Trophoblast cell (in vitro differentiated cells and primary cell): ENCODE results near the gene AP5S1.

ENCODE experiments used
- DNase-seq, 2 donors: peaks; one replicate each; pipeline ENCODE4 v3.0.0-alpha.2; 2016
- H2AFZ ChIP-seq: 2 replicates; pipeline ENCODE4 v1.6.1; 2013; ENCODE audit warnings: low read length, moderate library complexity, mild to moderate bottlenecking; ENCODE audit not compliant: insufficient read depth, poor library complexity
- H2AK5ac ChIP-seq: 2 replicates; pipeline ENCODE4 v1.6.1; 2013; ENCODE audit warnings: mild to moderate bottlenecking, low read length
- H2BK120ac ChIP-seq: 2 replicates; pipeline ENCODE4 v1.6.1; 2013; ENCODE audit warnings: low read length, mild to moderate bottlenecking, moderate library complexity; ENCODE audit not compliant: insufficient read depth, poor library complexity
- H2BK12ac ChIP-seq: 2 replicates; pipeline ENCODE4 v1.6.1; 2013; ENCODE audit warnings: mild to moderate bottlenecking, low read length, moderate library complexity
- H2BK5ac ChIP-seq: 2 replicates; pipeline ENCODE4 v1.6.1; 2013; ENCODE audit warnings: low read length, low read depth, moderate library complexity, mild to moderate bottlenecking; ENCODE audit not compliant: poor library complexity
- H3K14ac ChIP-seq: 2 replicates; pipeline ENCODE4 v1.6.1; 2013; ENCODE audit warnings: mild to moderate bottlenecking, low read length
- H3K18ac ChIP-seq: 2 replicates; pipeline ENCODE4 v1.6.1; 2013; ENCODE audit warnings: mild to moderate bottlenecking, low read length
- H3K23ac ChIP-seq: 2 replicates; pipeline ENCODE4 v1.6.1; 2013; ENCODE audit warnings: low read length
- H3K27ac ChIP-seq: 2 replicates; pipeline ENCODE4 v1.5.1; 2013; ENCODE audit warnings: low read depth, mild to moderate bottlenecking, inconsistent platforms, low read length, moderate library complexity
- H3K27me3 ChIP-seq: 2 replicates; pipeline ENCODE4 v1.6.1; 2013; ENCODE audit warnings: inconsistent platforms, mild to moderate bottlenecking, low read length, moderate library complexity; ENCODE audit not compliant: insufficient read depth
- H3K36me3 ChIP-seq, 2 experiments: 1 replicate in 1 of 2; 2 replicates in 1 of 2; pipeline ENCODE4 v1.6.1; 2013; ENCODE audit warnings: low read length in 2 of 2, mild to moderate bottlenecking in 2 of 2, moderate library complexity in 1 of 2; ENCODE audit not compliant: insufficient read depth in 2 of 2, control insufficient read depth in 1 of 2
- H3K4ac ChIP-seq: 2 replicates; pipeline ENCODE4 v1.6.1; 2013; ENCODE audit warnings: low read depth, mild to moderate bottlenecking, low read length, moderate library complexity
- H3K4me1 ChIP-seq, 2 experiments: 1 replicate in 1 of 2; 2 replicates in 1 of 2; pipeline ENCODE4 v1.6.1; 2013; ENCODE audit warnings: low read length in 2 of 2, mild to moderate bottlenecking in 2 of 2, moderate library complexity in 1 of 2; ENCODE audit not compliant: insufficient read depth in 2 of 2, control insufficient read depth in 1 of 2
- H3K4me2 ChIP-seq: 2 replicates; pipeline ENCODE4 v1.6.1; 2013; ENCODE audit warnings: inconsistent platforms, mild to moderate bottlenecking, low read length, moderate library complexity
- H3K4me3 ChIP-seq: 2 replicates; pipeline ENCODE4 v1.5.1; 2013; ENCODE audit warnings: mild to moderate bottlenecking, low read depth, low read length, inconsistent platforms
- H3K79me1 ChIP-seq: one replicate; pipeline ENCODE4 v1.6.1; 2013; ENCODE audit warnings: low read length
- H3K79me2 ChIP-seq: 2 replicates; pipeline ENCODE4 v1.6.1; 2013; ENCODE audit warnings: low read length, mild to moderate bottlenecking; ENCODE audit not compliant: control insufficient read depth, insufficient read depth, poor library complexity
- H3K9ac ChIP-seq: 2 replicates; pipeline ENCODE4 v1.6.1; 2013; ENCODE audit warnings: mild to moderate bottlenecking, low read length
- H3K9me3 ChIP-seq: 2 replicates; pipeline ENCODE4 v1.6.1; 2013; ENCODE audit warnings: low read depth, mild to moderate bottlenecking, control low read depth, inconsistent platforms, low read length; ENCODE audit not compliant: insufficient read depth
- H4K12ac ChIP-seq: 2 replicates; pipeline ENCODE4 v1.6.1; 2013; ENCODE audit warnings: low read depth, mild to moderate bottlenecking, low read length, moderate library complexity
- H4K8ac ChIP-seq: 2 replicates; pipeline ENCODE4 v1.6.1; 2013; ENCODE audit warnings: low read depth, mild to moderate bottlenecking, low read length, moderate library complexity
- H4K91ac ChIP-seq: one replicate; pipeline ENCODE4 v1.6.1; 2013; ENCODE audit warnings: low read depth, mild to moderate bottlenecking, low read length, moderate library complexity
- WGBS: extraction: QIAGEN DNeasy Blood & Tissue Kit; methylation state at CpG from one replicate; pipeline ENCODE4 v1.1.7; 2013; ENCODE audit warnings: missing lambda C conversion rate; ENCODE audit not compliant: insufficient read length, insufficient coverage; ENCODE audit errors: extremely low coverage; 5-methylcytosine and 5-hydroxymethylcytosine counted together

Gene AP5S1

DNA sequence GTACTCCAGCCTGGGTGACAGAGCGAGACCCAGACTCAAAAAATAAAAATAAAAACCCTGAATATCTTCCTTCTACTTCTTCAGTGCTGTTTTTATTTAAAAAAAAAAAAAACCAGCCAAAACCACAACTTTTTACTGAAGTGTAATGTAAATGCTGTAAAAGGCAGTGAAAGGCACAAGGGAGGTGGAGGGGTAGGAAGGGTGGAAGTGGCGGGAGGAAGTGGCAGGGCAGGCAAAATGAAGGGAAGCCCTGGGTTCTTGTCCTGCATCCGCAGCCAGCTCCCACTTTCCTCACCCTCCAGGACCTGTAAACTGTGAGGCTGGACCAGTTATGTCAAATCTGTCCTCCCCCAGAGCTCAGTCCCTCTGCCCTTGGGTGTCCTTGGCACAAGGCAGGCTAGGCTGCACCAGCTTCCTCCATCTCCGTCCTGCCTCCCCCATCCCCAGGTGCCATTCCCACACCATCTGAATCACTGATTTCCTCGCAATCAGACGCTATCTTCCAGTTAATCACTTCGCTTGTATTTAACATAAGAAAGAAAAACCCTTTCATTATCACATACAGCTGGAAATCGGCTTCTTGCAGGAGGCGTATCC, 55.1 kb downstream of the AP5S1 start:
- Histone ChIP-seq H3K27me3 (no peaks in the 10 kb centered on the region), H4K12ac (no peak overlapping the region), H3K9ac (no peak overlapping the region), H3K4ac (no peak overlapping the region), H2BK12ac (no peak overlapping the region), H3K18ac (no peak overlapping the region), H3K14ac (no peak overlapping the region), H2AFZ (no peak overlapping the region), H2BK120ac (no peak overlapping the region), H3K36me3 (peaks cover 11 to 23% of the 10 kb centered on the region in 2 experiments), H2BK5ac (no peak overlapping the region), H3K9me3 (peaks cover 2% of the 10 kb centered on the region), H2AK5ac (no peak overlapping the region), H3K4me2 (no peak overlapping the region), H3K4me1 (peaks cover 6 to 12% of the 10 kb centered on the region in 2 experiments), H3K4me3 (no peak overlapping the region), H3K79me1 (no peaks in the 10 kb centered on the region), H3K27ac (no peak overlapping the region), H4K8ac (no peak overlapping the region), H3K23ac (no peak overlapping the region), H3K79me2 (no peaks in the 10 kb centered on the region), H4K91ac (no peak overlapping the region)
- WGBS: no CpG with 5 or more reads among the region's 9 CpGs
- DNase-seq: no peak

DNA sequence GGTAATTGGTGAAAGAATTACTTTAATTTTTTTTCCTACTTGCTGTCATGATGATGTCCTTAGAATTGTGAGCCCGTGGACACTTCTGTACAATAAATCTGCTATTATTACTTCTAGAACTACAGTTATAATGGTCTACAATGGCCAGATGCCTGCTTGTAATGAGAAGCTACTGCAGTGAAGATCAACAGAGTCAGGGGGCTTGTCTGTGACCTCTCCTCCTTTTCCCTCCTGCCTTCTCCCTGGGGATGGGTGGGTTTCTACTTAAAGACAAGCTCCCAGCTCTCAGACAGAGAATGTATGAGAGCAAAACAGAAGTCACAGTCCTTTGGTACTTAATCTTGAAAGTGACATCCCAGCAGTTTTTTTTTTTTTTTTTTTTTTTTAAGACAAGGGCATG, 55.7 kb downstream of the AP5S1 start:
- H3K79me1 ChIP-seq: no peaks in the 10 kb centered on the region
- no peaks in the 10 kb centered on the region for H3K79me2 ChIP-seq
- no peak overlapping the region for H3K4ac ChIP-seq
- peaks cover 11 to 23% of the 10 kb centered on the region in 2 experiments for H3K36me3 ChIP-seq
- no peak overlapping the region for H3K14ac ChIP-seq
- DNase-seq: no peak
- no peak overlapping the region for H2AFZ ChIP-seq
- no CpG with 5 or more reads among the region's 1 CpG for whole genome bisulfite sequencing
- no peak overlapping the region for H4K91ac ChIP-seq
- H4K12ac ChIP-seq: no peak overlapping the region
- H2BK5ac ChIP-seq: no peak overlapping the region
- peaks cover 2% of the 10 kb centered on the region for H3K9me3 ChIP-seq
- H3K18ac ChIP-seq: no peak overlapping the region
- no peak overlapping the region for H3K9ac ChIP-seq
- H3K23ac ChIP-seq: no peak overlapping the region
- no peak overlapping the region for H2BK12ac ChIP-seq
- no peak overlapping the region for H3K4me3 ChIP-seq
- H4K8ac ChIP-seq: no peak overlapping the region
- no peak overlapping the region for H2BK120ac ChIP-seq
- H3K4me1 ChIP-seq: peaks cover 6 to 11% of the 10 kb centered on the region in 2 experiments
- no peak overlapping the region for H3K27ac ChIP-seq
- H3K4me2 ChIP-seq: no peak overlapping the region
- no peak overlapping the region for H2AK5ac ChIP-seq
- H3K27me3 ChIP-seq: no peaks in the 10 kb centered on the region

DNA sequence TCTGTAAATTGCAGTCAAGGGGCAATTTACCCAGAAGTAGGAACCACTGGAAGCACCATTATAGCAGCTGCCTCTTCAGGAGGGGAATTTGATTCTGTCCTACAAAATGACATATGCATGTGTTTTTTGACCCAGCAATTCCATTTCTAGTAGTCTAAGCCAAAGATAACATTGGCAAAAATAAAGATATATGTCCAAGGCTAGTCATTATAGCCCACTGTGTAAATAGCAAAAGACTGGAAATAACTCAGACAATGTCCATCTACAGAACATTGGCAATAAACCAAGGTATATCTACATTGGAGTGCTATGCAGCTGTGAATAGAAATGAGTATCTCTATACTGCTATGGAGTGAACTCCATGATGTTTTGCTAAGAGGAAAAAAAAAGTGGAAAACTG, 56.3 kb downstream of the AP5S1 start:
- peaks cover 0 to 5% of the 10 kb centered on the region in 2 experiments for H3K4me1 ChIP-seq
- no peak for DNase-seq
- H3K36me3 ChIP-seq: peaks cover 11 to 19% of the 10 kb centered on the region in 2 experiments

More for the DNA sequence above, 56.3 kb downstream of the AP5S1 start:
- H3K79me1 ChIP-seq: no peaks in the 10 kb centered on the region
- no peak overlapping the region for H4K8ac ChIP-seq
- no peak overlapping the region for H3K4me2 ChIP-seq
- H3K4ac ChIP-seq: no peak overlapping the region
- no peak overlapping the region for H3K18ac ChIP-seq
- H4K91ac ChIP-seq: no peak overlapping the region
- no peak overlapping the region for H3K23ac ChIP-seq
- no peak overlapping the region for H2BK120ac ChIP-seq
- H2AFZ ChIP-seq: no peak overlapping the region
- H3K27me3 ChIP-seq: no peaks in the 10 kb centered on the region
- H3K79me2 ChIP-seq: no peaks in the 10 kb centered on the region
- no peak overlapping the region for H3K27ac ChIP-seq
- no peak overlapping the region for H4K12ac ChIP-seq
- H2BK12ac ChIP-seq: no peak overlapping the region
- H3K9me3 ChIP-seq: peaks cover 2% of the 10 kb centered on the region
- H2AK5ac ChIP-seq: no peak overlapping the region
- no peak overlapping the region for H2BK5ac ChIP-seq
- no peak overlapping the region for H3K4me3 ChIP-seq
- no peak overlapping the region for H3K9ac ChIP-seq
- H3K14ac ChIP-seq: no peak overlapping the region
